ENCODE measurements around the gene PNMA8A.

- no peak for TF ChIP-seq POLR2A (IDR thresholded peaks at IDR 0.05; ENCODE audit: low read length)
- no peak for TF ChIP-seq GATA1 (IDR thresholded peaks at IDR 0.05; ENCODE audit: low read depth, low read length)
Measured at GRCh38 chr19:46481223-46481848, 10.0 kb upstream of the PNMA8A start.

All from erythroblast (primary cell).